Smooth muscle cell (in vitro differentiated cells): ENCODE measurements around the gene ARFRP1. TPM values are rescaled to one million over a fixed set of nuclear protein-coding genes. Genes with fewer than 3 reads are reported as not detected.
"Not testable (repeated sequence)": the region's sequence is repeated elsewhere in the genome, so short reads cannot be mapped to it uniquely, and the experiment has no call there.

ENCODE experiments used
- DNase-seq: peaks from one replicate; lab custom pipeline; 2025; ENCODE audit not compliant: unreplicated experiment; lab: John Stamatoyannopoulos, UW
- H2AFZ ChIP-seq: fragments of 200-600 bp; sonication (generic); 2 replicates; pipeline ENCODE4 v1.6.0; 2016; ENCODE audit warnings: antibody characterized with exemption, low read depth, mild to moderate bottlenecking
- H3F3A ChIP-seq: fragments of 200-600 bp; sonication (generic); 2 replicates; pipeline ENCODE4 v1.6.0; 2017; ENCODE audit warnings: antibody characterized with exemption, low read depth
- H3K27ac ChIP-seq: fragments of 200-600 bp; sonication (generic); 2 replicates; pipeline ENCODE4 v1.5.1; 2016; ENCODE audit warnings: low read depth, mild to moderate bottlenecking
- H3K27me3 ChIP-seq: fragments of 200-600 bp; sonication (generic); 2 replicates; pipeline ENCODE4 v1.6.1; 2016; ENCODE audit warnings: low read depth, mild to moderate bottlenecking
- H3K36me3 ChIP-seq: fragments of 200-600 bp; sonication (generic); 2 replicates; pipeline ENCODE4 v1.5.1; 2016; ENCODE audit warnings: low read depth
- H3K4me1 ChIP-seq: fragments of 200-600 bp; sonication (generic); 2 replicates; pipeline ENCODE4 v1.5.1; 2016; ENCODE audit warnings: low read depth
- H3K4me2 ChIP-seq: fragments of 200-600 bp; sonication (generic); 2 replicates; pipeline ENCODE4 v1.6.0; 2016; ENCODE audit warnings: mild to moderate bottlenecking
- H3K4me3 ChIP-seq: fragments of 200-600 bp; sonication (generic); 2 replicates; pipeline ENCODE4 v1.5.1; 2016; ENCODE audit warnings: mild to moderate bottlenecking
- H3K79me2 ChIP-seq: fragments of 200-600 bp; sonication (generic); 2 replicates; pipeline ENCODE4 v1.6.0; 2016; ENCODE audit warnings: low read depth, mild to moderate bottlenecking
- H3K9ac ChIP-seq: fragments of 200-600 bp; sonication (generic); 2 replicates; pipeline ENCODE4 v1.6.0; 2016; ENCODE audit warnings: low read depth
- H3K9me3 ChIP-seq: fragments of 200-600 bp; sonication (generic); replicated peaks from 2 replicates; pipeline ENCODE4 v1.5.1; 2016; ENCODE audit warnings: low read depth
- H4K20me1 ChIP-seq: fragments of 200-600 bp; sonication (generic); 2 replicates; pipeline ENCODE4 v1.6.0; 2016; ENCODE audit warnings: low read depth
- CTCF ChIP-seq: fragments of 200-600 bp; sonication (generic); IDR thresholded peaks from 2 replicates; pipeline ENCODE4 v1.5.1; 2017; ENCODE audit warnings: borderline replicate concordance, mild to moderate bottlenecking, antibody characterized with exemption; ENCODE audit not compliant: insufficient read depth, poor library complexity, severe bottlenecking
- WGBS: methylation state at CpG from one replicate; pipeline ENCODE4 v1.1.7; 2016; ENCODE audit warnings: low lambda C conversion rate; 5-methylcytosine and 5-hydroxymethylcytosine counted together
- polyA plus RNA-seq: library from polyadenylated mRNA; unstranded; fragments of >200 nt; fragmentation: Nextera tagmentation; extraction: Ambion mirVana; gene quantifications from 2 replicates; pipeline ENCODE4 v1.2.1, GENCODE V29; 2016
- total RNA-seq: library from RNA; depleted of rRNA; stranded (reverse); fragments of >200 nt; gene quantifications from 2 replicates; pipeline ENCODE4 v1.2.3, GENCODE V29; 2014

ARFRP1 gene
- total and polyA plus RNA-seq, 2 experiments from 2014 or later = 11.8 to 42.3 TPM

- H3F3A ChIP-seq = no peaks in the 10 kb centered on the region
- H3K4me3 ChIP-seq = no peak overlapping the region
- WGBS = 93% methylated on average over 30 of the region's 33 CpGs
- H3K27ac ChIP-seq = no peak overlapping the region
- no peaks in the 10 kb centered on the region for H3K9me3 ChIP-seq
- H3K4me1 ChIP-seq = peaks cover 4% of the 10 kb centered on the region
- no peak overlapping the region for H2AFZ ChIP-seq
- no peak for TF ChIP-seq CTCF
- H3K27me3 ChIP-seq = no peaks in the 10 kb centered on the region
- H4K20me1 ChIP-seq = no peaks in the 10 kb centered on the region
- no peak overlapping the region for H3K4me2 ChIP-seq
- no peaks in the 10 kb centered on the region for H3K36me3 ChIP-seq
- no peak for DNase-seq
- no peaks in the 10 kb centered on the region for H3K79me2 ChIP-seq
- H3K9ac ChIP-seq = no peak overlapping the region
Measured at GRCh38 chr20:63661959-63662812, 45.6 kb downstream of the ARFRP1 start.

- no peaks in the 10 kb centered on the region for H3K9me3 ChIP-seq
- H3K9ac ChIP-seq = no peak overlapping the region
- no peaks in the 10 kb centered on the region for H3K27me3 ChIP-seq
- H3K4me2 ChIP-seq = no peak overlapping the region
- no peaks in the 10 kb centered on the region for H3F3A ChIP-seq
- H2AFZ ChIP-seq = no peak overlapping the region
- H3K4me1 ChIP-seq = peaks cover 4% of the 10 kb centered on the region
- over 99% methylated on average over 22 of the region's 22 CpGs for WGBS
- H3K79me2 ChIP-seq = no peaks in the 10 kb centered on the region
- H3K27ac ChIP-seq = no peak overlapping the region
- DNase-seq = no peak
- no peak overlapping the region for H3K4me3 ChIP-seq
- no peaks in the 10 kb centered on the region for H3K36me3 ChIP-seq
- no peak for TF ChIP-seq CTCF
- no peaks in the 10 kb centered on the region for H4K20me1 ChIP-seq
Measured at GRCh38 chr20:63661108-63661507, 46.7 kb downstream of the ARFRP1 start.

GRCh38 chr20:63660622-63661021, 47.2 kb downstream of the ARFRP1 start:
- Histone ChIP-seq H2AFZ (no peak overlapping the region), H3K36me3 (no peaks in the 10 kb centered on the region), H3K9ac (no peak overlapping the region), H3K4me3 (no peak overlapping the region), H3K27me3 (no peaks in the 10 kb centered on the region), H3F3A (no peaks in the 10 kb centered on the region), H3K4me1 (peaks cover 4% of the 10 kb centered on the region), H4K20me1 (no peaks in the 10 kb centered on the region), H3K27ac (no peak overlapping the region), H3K9me3 (no peaks in the 10 kb centered on the region), H3K4me2 (no peak overlapping the region), H3K79me2 (no peaks in the 10 kb centered on the region)
- no peak for TF ChIP-seq CTCF
- no peak for DNase-seq
- 96% methylated on average over 8 of the region's 8 CpGs for WGBS

GRCh38 chr20:63660174-63660573, 47.6 kb downstream of the ARFRP1 start:
- H3K27me3 ChIP-seq, H4K20me1 ChIP-seq, H3K79me2 ChIP-seq, H3K27ac ChIP-seq, H2AFZ ChIP-seq, H3K9ac ChIP-seq, H3K9me3 ChIP-seq, H3K4me3 ChIP-seq, H3K4me1 ChIP-seq, H3K4me2 ChIP-seq, H3F3A ChIP-seq, H3K36me3 ChIP-seq, DNase-seq: not testable (repeated sequence)
- 92% methylated on average over 10 of the region's 10 CpGs for WGBS
